ENCODE data around the gene PLCB4. TPM values are rescaled to one million over a fixed set of nuclear protein-coding genes. Genes with fewer than 3 reads are reported as not detected.

Gene PLCB4
- total RNA-seq, 1 donor from 2014 or later = 53.3 TPM

DNA sequence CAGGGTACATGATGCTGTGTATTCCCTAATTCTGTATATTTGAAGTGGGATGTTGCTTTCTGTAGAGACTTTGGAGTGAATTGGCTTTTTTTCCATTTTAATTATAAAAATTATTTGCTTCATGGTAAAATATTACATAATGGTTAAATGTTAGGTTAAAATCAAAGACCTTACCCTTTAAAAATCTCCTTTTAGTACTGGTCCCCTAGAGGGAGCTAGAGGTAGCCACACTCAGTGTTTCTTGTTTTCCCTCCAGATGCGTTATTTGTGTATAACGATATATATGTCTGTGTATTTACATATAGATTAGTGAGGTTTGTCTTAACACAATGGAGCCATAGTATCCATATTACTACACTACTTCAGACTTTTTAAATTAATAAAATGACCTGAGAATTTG, 146.7 kb downstream of the PLCB4 start:
- H3K9me3 Mint-ChIP-seq = peaks cover 5% of the 10 kb centered on the region
- H3K27ac Mint-ChIP-seq (ENCODE audit: unreplicated experiment) = no peak overlapping the region
- peaks cover 25% of the 10 kb centered on the region for H3K4me1 Mint-ChIP-seq
- H3K36me3 Mint-ChIP-seq (ENCODE audit: low read depth) = peaks cover 6% of the 10 kb centered on the region
- no peaks in the 10 kb centered on the region for H3K27me3 Mint-ChIP-seq (ENCODE audit: low read depth)
- H3K4me3 Mint-ChIP-seq = no peak overlapping the region
- no peak for DNase-seq (ENCODE audit: low read depth, low spot score)
- TF ChIP-seq, protein P1, sequence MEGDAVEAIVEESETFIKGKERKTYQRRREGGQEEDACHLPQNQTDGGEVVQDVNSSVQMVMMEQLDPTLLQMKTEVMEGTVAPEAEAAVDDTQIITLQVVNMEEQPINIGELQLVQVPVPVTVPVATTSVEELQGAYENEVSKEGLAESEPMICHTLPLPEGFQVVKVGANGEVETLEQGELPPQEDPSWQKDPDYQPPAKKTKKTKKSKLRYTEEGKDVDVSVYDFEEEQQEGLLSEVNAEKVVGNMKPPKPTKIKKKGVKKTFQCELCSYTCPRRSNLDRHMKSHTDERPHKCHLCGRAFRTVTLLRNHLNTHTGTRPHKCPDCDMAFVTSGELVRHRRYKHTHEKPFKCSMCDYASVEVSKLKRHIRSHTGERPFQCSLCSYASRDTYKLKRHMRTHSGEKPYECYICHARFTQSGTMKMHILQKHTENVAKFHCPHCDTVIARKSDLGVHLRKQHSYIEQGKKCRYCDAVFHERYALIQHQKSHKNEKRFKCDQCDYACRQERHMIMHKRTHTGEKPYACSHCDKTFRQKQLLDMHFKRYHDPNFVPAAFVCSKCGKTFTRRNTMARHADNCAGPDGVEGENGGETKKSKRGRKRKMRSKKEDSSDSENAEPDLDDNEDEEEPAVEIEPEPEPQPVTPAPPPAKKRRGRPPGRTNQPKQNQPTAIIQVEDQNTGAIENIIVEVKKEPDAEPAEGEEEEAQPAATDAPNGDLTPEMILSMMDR (conservative IDR thresholded peaks at IDR 0.05) = peak; percentile 55

DNA sequence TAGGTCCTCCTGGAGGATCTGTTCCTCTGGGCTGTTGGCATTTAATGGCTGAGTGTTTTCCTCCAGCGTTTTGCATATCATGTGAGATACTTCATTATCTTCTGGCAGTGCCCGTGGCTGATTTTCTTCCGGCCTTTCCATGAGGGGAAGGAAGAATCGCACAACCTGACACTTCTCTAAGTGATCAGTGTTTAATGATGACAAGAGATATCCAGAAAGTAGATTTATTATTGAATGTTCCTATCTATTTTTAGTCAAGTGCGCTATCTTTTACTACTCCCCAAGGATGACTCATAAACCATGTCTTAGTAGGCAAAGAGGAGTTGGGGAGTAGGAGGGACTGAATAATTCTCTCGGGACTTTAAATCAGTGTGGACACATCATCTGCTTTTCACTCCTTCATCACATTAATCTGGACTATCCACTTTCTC, 149.7 kb downstream of the PLCB4 start:
- H3K9me3 Mint-ChIP-seq = peaks cover 6% of the 10 kb centered on the region
- no peak for DNase-seq (ENCODE audit: low read depth, low spot score)
- TF ChIP-seq, protein P1 (conservative IDR thresholded peaks at IDR 0.05) = no peak
- H3K27me3 Mint-ChIP-seq (ENCODE audit: low read depth) = no peaks in the 10 kb centered on the region
- H3K4me3 Mint-ChIP-seq = no peak overlapping the region
- no peak overlapping the region for H3K27ac Mint-ChIP-seq (ENCODE audit: unreplicated experiment)
- H3K4me1 Mint-ChIP-seq = peaks cover 15% of the 10 kb centered on the region
- H3K36me3 Mint-ChIP-seq (ENCODE audit: low read depth) = peaks cover 12% of the 10 kb centered on the region

DNA sequence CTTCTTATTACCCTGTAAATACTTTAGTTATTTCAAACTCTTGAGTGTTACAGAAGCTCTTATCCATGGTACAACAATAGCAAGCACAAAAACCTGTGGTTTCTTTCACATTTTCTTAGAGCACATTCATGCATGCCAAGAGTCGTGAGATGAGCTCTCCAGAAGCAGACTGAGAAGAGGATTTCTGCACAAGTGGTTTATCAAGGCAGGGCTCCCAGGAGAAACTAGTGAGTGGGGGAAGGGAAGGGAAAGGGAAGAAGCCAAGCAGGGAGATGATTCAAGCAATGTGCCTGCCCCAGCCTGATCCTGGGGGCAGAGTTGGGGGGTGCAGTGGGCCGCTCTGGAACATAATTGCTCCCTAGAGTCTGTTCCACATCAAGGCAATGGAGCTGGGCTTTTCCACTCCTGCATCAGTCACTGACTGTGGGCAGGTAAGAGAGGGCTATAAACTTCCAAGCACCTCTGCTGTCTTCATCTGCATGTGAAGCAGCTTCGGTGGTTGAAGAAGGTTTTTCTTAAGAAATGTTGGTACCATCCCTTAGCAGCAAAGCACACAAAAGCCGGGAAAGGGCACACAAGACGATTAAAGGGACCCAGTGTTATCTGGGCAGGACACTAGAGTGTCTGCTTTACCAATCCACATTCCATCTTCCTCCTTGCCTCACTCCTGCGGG, 152.1 kb downstream of the PLCB4 start:
- Mint-ChIP-seq H3K27me3 (ENCODE audit: low read depth) (no peaks in the 10 kb centered on the region), H3K36me3 (ENCODE audit: low read depth) (peaks cover 13% of the 10 kb centered on the region), H3K9me3 (peaks cover 2% of the 10 kb centered on the region), H3K27ac (ENCODE audit: unreplicated experiment) (no peak overlapping the region), H3K4me3 (no peak overlapping the region), H3K4me1 (peaks cover 13% of the 10 kb centered on the region)
- TF ChIP-seq, protein P1 (conservative IDR thresholded peaks at IDR 0.05) = no peak
- no peak for DNase-seq (ENCODE audit: low read depth, low spot score)

DNA sequence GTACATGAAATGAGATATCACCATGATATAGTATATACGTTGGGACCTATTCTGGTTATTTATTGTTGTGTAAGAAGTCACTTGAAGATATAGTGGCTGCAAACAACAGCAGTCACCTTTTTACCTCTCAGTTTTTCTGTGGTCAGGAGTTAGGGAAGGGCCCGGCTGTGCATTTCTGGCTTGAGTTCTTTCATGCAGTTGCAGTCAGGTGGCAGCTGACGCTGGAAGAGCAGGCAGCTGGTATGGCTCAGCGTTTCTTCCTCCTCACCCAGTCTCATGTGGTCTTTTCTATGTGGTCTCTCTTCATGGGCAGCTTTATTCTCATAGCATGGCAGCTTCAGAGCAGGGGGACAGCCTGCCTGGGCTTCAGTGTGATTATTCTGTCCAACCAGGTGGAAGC, 154.4 kb downstream of the PLCB4 start:
- Mint-ChIP-seq H3K36me3 (ENCODE audit: low read depth) (peaks cover 19% of the 10 kb centered on the region), H3K9me3 (peaks cover 2% of the 10 kb centered on the region), H3K27me3 (ENCODE audit: low read depth) (no peaks in the 10 kb centered on the region), H3K4me3 (no peak overlapping the region), H3K4me1 (peaks cover 26% of the 10 kb centered on the region), H3K27ac (ENCODE audit: unreplicated experiment) (no peak overlapping the region)
- TF ChIP-seq, protein P1 (conservative IDR thresholded peaks at IDR 0.05) = no peak
- no peak for DNase-seq (ENCODE audit: low read depth, low spot score)

DNA sequence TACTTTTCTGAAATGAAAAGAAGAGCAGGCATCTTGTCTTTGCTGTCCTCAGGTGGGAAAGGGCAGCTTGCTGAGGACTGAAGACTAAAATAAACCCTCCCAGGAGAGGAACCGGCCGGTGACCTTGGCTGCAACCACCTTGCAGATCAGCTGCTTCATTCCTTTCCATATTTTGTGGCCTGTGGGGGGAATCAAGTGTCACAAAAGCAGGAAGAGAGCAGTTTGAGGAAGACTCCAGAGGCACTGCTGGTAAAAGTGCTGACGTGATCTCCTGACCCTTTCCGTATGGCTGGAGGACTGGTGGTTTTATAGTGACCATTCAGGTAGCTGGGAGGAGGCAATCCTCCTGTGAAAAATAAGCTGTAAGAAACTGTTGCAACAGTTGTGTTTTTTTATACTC, 157.0 kb downstream of the PLCB4 start:
- peaks cover 2% of the 10 kb centered on the region for H3K9me3 Mint-ChIP-seq
- TF ChIP-seq, protein P1 (conservative IDR thresholded peaks at IDR 0.05) = no peak
- peaks cover 16% of the 10 kb centered on the region for H3K36me3 Mint-ChIP-seq (ENCODE audit: low read depth)
- no peak for DNase-seq (ENCODE audit: low read depth, low spot score)
- H3K27me3 Mint-ChIP-seq (ENCODE audit: low read depth) = no peaks in the 10 kb centered on the region
- H3K4me3 Mint-ChIP-seq = no peak overlapping the region
- H3K4me1 Mint-ChIP-seq = peaks cover 31% of the 10 kb centered on the region
- no peak overlapping the region for H3K27ac Mint-ChIP-seq (ENCODE audit: unreplicated experiment)

Data from neural crest cell (in vitro differentiated cells).